H1 (cell line): ENCODE data around the gene CDC42EP2. TPM values are rescaled to one million over a fixed set of nuclear protein-coding genes. Genes with fewer than 3 reads are reported as not detected.

Experiments
- CTCF ChIA-PET: fragments of 300-600 bp; sonication (Branson Sonifier 250); formaldehyde crosslinking; loops from one replicate; lab custom pipeline; 2021; ENCODE audit not compliant: partially characterized antibody; lab: Charles Lee
- POLR2A ChIA-PET: fragments of 300-600 bp; sonication (Branson Sonifier 250); formaldehyde crosslinking; loops from one replicate; lab custom pipeline; 2021; ENCODE audit warnings: inconsistent platforms; ENCODE audit not compliant: partially characterized antibody; lab: Charles Lee
- DNase-seq, 2 experiments: peaks; one replicate each; pipeline versions ENCODE4 v3.0.0 to v3.0.0-alpha.2; 2010 to 2022; ENCODE audit warnings: low spot score in 2 of 2, low read depth in 1 of 2, mixed read lengths in 1 of 2
- FAIRE-seq: peaks from 2 replicates; lab custom pipeline; 2011; peaks lifted over from hg19 to GRCh38; lab: Jason Lieb, UNC
- H2AFZ ChIP-seq: 2 replicates; pipeline ENCODE4 v1.8.1; 2012; ENCODE audit warnings: low read length, inconsistent platforms
- H2AK5ac ChIP-seq: 2 replicates; pipeline ENCODE4 v1.6.1; 2013; ENCODE audit warnings: low read depth, low read length
- H2BK120ac ChIP-seq: replicated peaks from 2 replicates; pipeline ENCODE3; 2013; ENCODE audit warnings: low read depth, low read length, inconsistent platforms
- H2BK12ac ChIP-seq: 2 replicates; pipeline ENCODE4 v1.6.1; 2013; ENCODE audit warnings: low read depth, low read length
- H2BK15ac ChIP-seq: 2 replicates; pipeline ENCODE4 v1.6.1; 2013; ENCODE audit warnings: low read length
- H2BK20ac ChIP-seq: 2 replicates; pipeline ENCODE4 v1.6.1; 2013; ENCODE audit warnings: low read length
- H2BK5ac ChIP-seq: 2 replicates; pipeline ENCODE4 v1.6.1; 2013; ENCODE audit warnings: low read depth, low read length
- H3K14ac ChIP-seq: 2 replicates; pipeline ENCODE4 v1.6.1; 2013; ENCODE audit warnings: inconsistent platforms; ENCODE audit not compliant: insufficient read length
- H3K18ac ChIP-seq: 2 replicates; pipeline ENCODE4 v1.6.1; 2013; ENCODE audit warnings: low read length; ENCODE audit errors: extremely low read depth
- H3K23ac ChIP-seq: 2 replicates; pipeline ENCODE4 v1.6.1; 2013; ENCODE audit warnings: inconsistent platforms; ENCODE audit not compliant: insufficient read length
- H3K23me2 ChIP-seq: 2 replicates; pipeline ENCODE4 v1.6.1; 2013; ENCODE audit warnings: low read depth, low read length
- H3K27ac ChIP-seq: 2 replicates; pipeline ENCODE4 v1.6.1; 2011; ENCODE audit warnings: low read depth, low read length, inconsistent platforms
- H3K27me3 ChIP-seq, 4 experiments: replicated peaks in 1 of 4; 1 replicate in 1 of 4; 2 replicates in 3 of 4; pipeline versions ENCODE4 v1.6.1 to v1.8.1; 2011 to 2013; ENCODE audit warnings: low read length in 3 of 4, mild to moderate bottlenecking in 3 of 4, inconsistent platforms in 2 of 4, mixed read lengths in 2 of 4, moderate library complexity in 1 of 4; ENCODE audit not compliant: control insufficient read depth in 3 of 4, insufficient read depth in 3 of 4; ENCODE audit errors: extremely low read depth in 1 of 4
- H3K36me3 ChIP-seq, 4 experiments: 2 replicates each; pipeline versions ENCODE4 v1.6.1 to v1.8.1; 2011 to 2013; ENCODE audit warnings: mild to moderate bottlenecking in 4 of 4, low read length in 3 of 4, moderate library complexity in 2 of 4, control low read depth in 1 of 4, inconsistent platforms in 1 of 4; ENCODE audit not compliant: insufficient read depth in 4 of 4, control insufficient read depth in 2 of 4
- H3K4ac ChIP-seq: replicated peaks from 2 replicates; pipeline ENCODE3; 2013; ENCODE audit warnings: low read length, low read depth, mixed read lengths, inconsistent platforms; ENCODE audit not compliant: insufficient read length
- H3K4me1 ChIP-seq, 4 experiments: replicated peaks in 1 of 4; 1 replicate in 1 of 4; 2 replicates in 3 of 4; pipeline versions ENCODE4 v1.6.1 to v1.8.1; 2011 to 2013; ENCODE audit warnings: low read length in 3 of 4, inconsistent platforms in 2 of 4, mixed read lengths in 1 of 4; ENCODE audit not compliant: insufficient read depth in 4 of 4, control insufficient read depth in 3 of 4
- H3K4me2 ChIP-seq, 2 experiments: 2 replicates each; pipeline versions ENCODE4 v1.6.1 to v1.8.1; 2011 to 2013; ENCODE audit warnings: low read depth in 2 of 2, low read length in 2 of 2, control low read depth in 1 of 2, inconsistent platforms in 1 of 2, mild to moderate bottlenecking in 1 of 2; ENCODE audit not compliant: insufficient read depth in 1 of 2
- H3K4me3 ChIP-seq, 4 experiments: fragments of 200-600, 300-600 bp in 1 of 4; sonication (generic), shearing (Covaris generic), sonication (Bioruptor Twin) in 1 of 4; 2 replicates each; pipeline versions ENCODE4 v1.5.1 to v1.8.1; 2011 to 2016; ENCODE audit warnings: low read length in 4 of 4, low read depth in 3 of 4, control low read depth in 2 of 4, inconsistent platforms in 2 of 4, mild to moderate bottlenecking in 2 of 4, mixed read lengths in 1 of 4, moderate library complexity in 1 of 4; ENCODE audit not compliant: insufficient read depth in 2 of 4; ENCODE audit errors: extremely low read depth in 1 of 4
- H3K56ac ChIP-seq: replicated peaks from 2 replicates; pipeline ENCODE3; 2013; ENCODE audit warnings: low read depth, mild to moderate bottlenecking, mixed read lengths, low read length, inconsistent platforms; ENCODE audit not compliant: insufficient read length
- H3K79me1 ChIP-seq: 2 replicates; pipeline ENCODE4 v1.6.1; 2013; ENCODE audit warnings: low read depth, low read length, control low read depth
- H3K79me2 ChIP-seq, 2 experiments: 2 replicates each; pipeline versions ENCODE4 v1.6.1 to v1.8.1; 2012 to 2013; ENCODE audit warnings: low read length in 2 of 2, mild to moderate bottlenecking in 2 of 2, inconsistent platforms in 1 of 2; ENCODE audit not compliant: insufficient read depth in 2 of 2, control insufficient read depth in 1 of 2
- H3K9ac ChIP-seq, 4 experiments: replicated peaks in 1 of 4; 1 replicate in 1 of 4; 2 replicates in 3 of 4; pipeline versions ENCODE4 v1.6.1 to v1.8.1; 2011 to 2013; ENCODE audit warnings: low read depth in 3 of 4, low read length in 3 of 4, control low read depth in 2 of 4, mild to moderate bottlenecking in 2 of 4, moderate library complexity in 2 of 4, inconsistent platforms in 1 of 4; ENCODE audit errors: extremely low read depth in 1 of 4
- H3K9me3 ChIP-seq, 2 experiments: 2 replicates each; pipeline versions ENCODE4 v1.6.1 to v1.8.1; 2012 to 2013; ENCODE audit warnings: mild to moderate bottlenecking in 2 of 2, moderate library complexity in 2 of 2, control low read depth in 1 of 2, inconsistent platforms in 1 of 2, low read depth in 1 of 2, low read length in 1 of 2, mixed read lengths in 1 of 2; ENCODE audit not compliant: insufficient read depth in 2 of 2
- H4K20me1 ChIP-seq, 2 experiments: replicated peaks in 1 of 2; 2 replicates each; pipeline versions ENCODE3 to v1.8.1; 2011 to 2013; ENCODE audit warnings: inconsistent platforms in 2 of 2, low read length in 2 of 2, mild to moderate bottlenecking in 1 of 2; ENCODE audit not compliant: insufficient read depth in 2 of 2, control insufficient read depth in 1 of 2
- H4K5ac ChIP-seq: 2 replicates; pipeline ENCODE4 v1.6.1; 2013; ENCODE audit warnings: low read length, low read depth, mixed read lengths, inconsistent platforms; ENCODE audit not compliant: insufficient read length
- H4K8ac ChIP-seq: 2 replicates; pipeline ENCODE4 v1.8.0; 2013; ENCODE audit warnings: mild to moderate bottlenecking, moderate library complexity, low read length, inconsistent platforms; ENCODE audit not compliant: insufficient read depth; ENCODE audit errors: extremely low read depth
- H4K91ac ChIP-seq: replicated peaks from 2 replicates; pipeline ENCODE3; 2013; ENCODE audit warnings: low read length, mixed read lengths, inconsistent platforms; ENCODE audit not compliant: insufficient read length
- BRCA1 ChIP-seq: IDR thresholded peaks from 2 replicates; pipeline ENCODE4 v1.6.1; 2012; ENCODE audit warnings: low read depth, low read length, improper control_type of control experiment
- CBX5 ChIP-seq: fragments of 300-800, 300-1000 bp; sonication (generic); IDR thresholded peaks from 2 replicates; pipeline ENCODE4 v1.7.1; 2016; ENCODE audit warnings: antibody characterized with exemption, low read length, low read depth
- CTCF ChIP-seq, 3 experiments: IDR thresholded peaks; 1 replicate in 2 of 3; 2 replicates in 1 of 3; pipeline versions ENCODE4 v1.5.1 to v1.6.1; 2011; ENCODE audit warnings: low read length in 3 of 3, mild to moderate bottlenecking in 3 of 3, inconsistent platforms in 2 of 3, low read depth in 1 of 3, moderate library complexity in 1 of 3; ENCODE audit not compliant: insufficient read depth in 1 of 3; ENCODE audit errors: control extremely low read depth in 1 of 3
- E2F6 ChIP-seq: IDR thresholded peaks from 2 replicates; pipeline ENCODE4 v1.6.1; 2012; ENCODE audit warnings: inconsistent platforms
- PHF8 ChIP-seq: fragments of 200-600 bp; sonication (generic); conservative IDR thresholded peaks from 2 replicates; pipeline ENCODE4 v1.7.1; 2012; ENCODE audit warnings: low read depth, mild to moderate bottlenecking, inconsistent platforms, low read length, moderate library complexity
- RFX5 ChIP-seq: IDR thresholded peaks from 2 replicates; pipeline ENCODE4 v1.6.1; 2011; ENCODE audit warnings: low read depth, low read length, improper control_type of control experiment, borderline replicate concordance
- SAP30 ChIP-seq: fragments of 300-600 bp; sonication (generic); IDR thresholded peaks from 2 replicates; pipeline ENCODE4 v1.7.1; 2012; ENCODE audit warnings: low read length, moderate library complexity, mild to moderate bottlenecking, inconsistent platforms; ENCODE audit not compliant: insufficient read depth, insufficient replicate concordance
- SRF ChIP-seq: IDR thresholded peaks from 2 replicates; pipeline ENCODE4 v1.6.1; 2011; ENCODE audit warnings: mild to moderate bottlenecking, low read depth, low read length, moderate library complexity
- TCF12 ChIP-seq: IDR thresholded peaks from 2 replicates; pipeline ENCODE4 v1.6.1; 2011; ENCODE audit warnings: low read depth, mild to moderate bottlenecking, low read length
- TEAD4 ChIP-seq: IDR thresholded peaks from 2 replicates; pipeline ENCODE4 v1.6.1; 2012; ENCODE audit warnings: low read depth, low read length, inconsistent platforms, mixed read lengths
- ZNF274 ChIP-seq: IDR thresholded peaks from 2 replicates; pipeline ENCODE4 v1.7.0; 2012; ENCODE audit warnings: low read length, borderline replicate concordance; ENCODE audit errors: extremely low read depth
- WGBS, 2 experiments: shearing (Covaris generic) in 1 of 2; methylation state at CpG; one replicate each; pipeline versions ENCODE4 v1.1.6 to v1.1.7; 2013 to 2015; ENCODE audit warnings: low lambda C conversion rate in 2 of 2, mixed read lengths in 2 of 2, inconsistent platforms in 1 of 2, low coverage in 1 of 2, missing lambda C conversion rate in 1 of 2; ENCODE audit not compliant: insufficient replicate concordance in 2 of 2, insufficient coverage in 1 of 2, insufficient read length in 1 of 2; ENCODE audit errors: extremely low coverage in 1 of 2, missing lambda C conversion rate in 1 of 2; 5-methylcytosine and 5-hydroxymethylcytosine counted together
- polyA plus RNA-seq, 7 experiments: library from polyadenylated mRNA; depleted of rRNA in 3 of 7; stranded (reverse) in 5 of 7; unstranded in 2 of 7; fragments of >200 nt in 5 of 7; fragments of 200-250 nt in 2 of 7; gene quantifications; 1 replicate in 5 of 7; 2 replicates in 1 of 7; 4 replicates in 1 of 7; pipeline versions ENCODE4 v1.2.1 to v1.2.3, GENCODE V29; 2011 to 2013; ENCODE audit warnings: missing spikeins in 2 of 7, mixed read lengths in 2 of 7
- total RNA-seq: library from RNA; stranded (reverse); fragmentation: NEBNext Ultra II Directional; extraction: Animal tissue kit (Norgen Biotek cat#: 25700); gene quantifications from 2 replicates; pipeline ENCODE4 v1.2.1, GENCODE V29; 2021

CDC42EP2 gene
- total and polyA plus RNA-seq, 2 of the 8 experiments (the other 6 are each of a cell fraction or from before 2014, with no cell fraction given) = 11.8 to 13.3 TPM

DNA sequence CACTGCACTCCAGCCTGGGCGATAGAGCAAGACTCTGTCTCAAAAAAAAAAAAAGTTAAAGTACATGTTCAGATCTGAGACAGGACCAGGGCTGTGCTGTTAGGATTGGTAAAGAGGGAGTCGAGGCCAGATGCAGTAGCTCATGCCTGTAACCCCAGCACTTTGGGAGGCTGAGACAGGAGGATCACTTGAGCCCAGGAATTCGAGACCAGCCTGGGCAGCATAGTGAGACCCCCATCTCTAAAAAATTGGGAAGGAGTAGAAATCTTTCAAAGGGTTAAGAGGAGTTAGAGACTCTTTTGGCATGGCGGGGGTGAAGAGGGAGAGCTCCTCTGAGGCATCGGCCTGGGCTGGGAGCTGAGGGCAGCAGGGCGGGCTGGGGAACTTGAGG lies 56.0 kb downstream of the CDC42EP2 start:
- H4K5ac ChIP-seq = no peak overlapping the region
- WGBS, 2 experiments = 81% methylated on average over 6 of the region's 6 CpGs; no CpG with 5 or more reads in 1 of the 2 experiments
- no peak overlapping the region for H2BK120ac ChIP-seq
- ChIA-PET POLR2A (interaction anchor here (0.5 to 2.1 kb wide), 10 partner anchors 13 to 474 kb away, joined by 3 to 19 read pairs (median 4); partner anchors contain the start of genes MALAT1 and NEAT1), CTCF (interaction anchor here (0.6 to 2.3 kb wide), 20 partner anchors 8 to 419 kb away, joined by 3 to 9 read pairs (median 4); partner anchors contain the start of gene NEAT1)
- H2AK5ac ChIP-seq = no peak overlapping the region
- H4K91ac ChIP-seq = no peak overlapping the region
- no peak overlapping the region for H2BK5ac ChIP-seq
- no peak overlapping the region for H2BK12ac ChIP-seq
- H3K27ac ChIP-seq = no peak overlapping the region
- H3K23me2 ChIP-seq = no peaks in the 10 kb centered on the region
- H2AFZ ChIP-seq = no peak overlapping the region
- H4K8ac ChIP-seq = no peak overlapping the region
- no peak overlapping the region for H3K4ac ChIP-seq
- no peak overlapping the region for H2BK20ac ChIP-seq
- DNase-seq (no peak), FAIRE-seq (no peak)
- no peak overlapping the region for H3K14ac ChIP-seq
- no peaks in the 10 kb centered on the region for H3K36me3 ChIP-seq
- H3K9ac ChIP-seq = no peak overlapping the region
- H3K23ac ChIP-seq = no peak overlapping the region
- no peak overlapping the region for H3K4me3 ChIP-seq
- no peaks in the 10 kb centered on the region for H4K20me1 ChIP-seq
- H3K56ac ChIP-seq = no peak overlapping the region
- peaks cover 0 to 4% (median 0%) of the 10 kb centered on the region in 4 experiments; a peak in 2 of 7 replicates for H3K4me1 ChIP-seq
- H3K27me3 ChIP-seq = no peaks in the 10 kb centered on the region
- no peak overlapping the region for H3K4me2 ChIP-seq
- no peak overlapping the region for H3K18ac ChIP-seq
- no peaks in the 10 kb centered on the region for H3K9me3 ChIP-seq
- H3K79me2 ChIP-seq = no peaks in the 10 kb centered on the region
- H3K79me1 ChIP-seq = no peaks in the 10 kb centered on the region
- H2BK15ac ChIP-seq = no peak overlapping the region
- no peak for TF ChIP-seq ZNF274
- TF ChIP-seq SRF = no peak
- no peak for TF ChIP-seq CTCF (IDR thresholded peaks at IDR 0.05; ENCODE audit: control extremely low read depth in 1 of 3, insufficient read depth in 1 of 3, low read depth in 1 of 3, low read length in 3 of 3)
- no peak for TF ChIP-seq BRCA1
- TF ChIP-seq PHF8 = no peak
- no peak for TF ChIP-seq E2F6
- no peak for TF ChIP-seq RFX5
- TF ChIP-seq SAP30 = no peak
- no peak for TF ChIP-seq CBX5
- no peak for TF ChIP-seq TCF12
- TF ChIP-seq TEAD4 = no peak
